HG02798 (cell line): Measurements from ENCODE around the gene IFNA17.
A peak's percentile ranks its signal among the peaks of the same experiment; 100 is the strongest.
"Not testable (repeated sequence)": the region's sequence is repeated elsewhere in the genome, so short reads cannot be mapped to it uniquely, and the experiment has no call there.

ENCODE experiments used
- ATAC-seq: cut with Tn5 transposase; IDR thresholded peaks from one replicate; pipeline ENCODE4 v1.9.1; 2021; ENCODE audit warnings: mild to moderate bottlenecking; ENCODE audit not compliant: unreplicated experiment, poor library complexity

The IFNA17 gene

GRCh38 chr9:21228122-21228521 lies at the start of gene IFNA17:
TSS of gene IFNA17 (minus strand) at chr9:21228222. CDS start at chr9:21228173, 49 bp downstream.
- no peak for ATAC-seq

GRCh38 chr9:21268347-21268657 lies 40.3 kb upstream of the IFNA17 start:
- peak; percentile 6 for ATAC-seq

- ATAC-seq = peak; percentile 73
These were observed 39.7 kb upstream of the IFNA17 start for GRCh38 chr9:21267485-21268346.

GRCh38 chr9:21266733-21267484 lies 38.9 kb upstream of the IFNA17 start:
- no peak for ATAC-seq

GRCh38 chr9:21265421-21266189 lies 37.6 kb upstream of the IFNA17 start:
- no peak for ATAC-seq

GRCh38 chr9:21255538-21256212 lies 27.7 kb upstream of the IFNA17 start:
- ATAC-seq = peak; percentile 36

- peak; percentile 75 for ATAC-seq
These were observed 24.9 kb upstream of the IFNA17 start for GRCh38 chr9:21252721-21253547.

- ATAC-seq = no peak
These were observed 23.6 kb upstream of the IFNA17 start for GRCh38 chr9:21251638-21252037.

- no peak for ATAC-seq
These were observed 23.2 kb upstream of the IFNA17 start for GRCh38 chr9:21251190-21251589.

- no peak for ATAC-seq
These were observed 16.8 kb upstream of the IFNA17 start for GRCh38 chr9:21244836-21245235.

GRCh38 chr9:21239911-21240310 lies 11.9 kb upstream of the IFNA17 start, which contains the start of gene IFNA14:
TSS of gene IFNA14 (minus strand) at chr9:21240005. CDS start at chr9:21239935, 70 bp downstream.
- ATAC-seq = no peak

GRCh38 chr9:21236360-21236714 lies 8.3 kb upstream of the IFNA17 start:
- not testable (repeated sequence) for ATAC-seq

- ATAC-seq = peak; percentile 85
These were observed 7.7 kb upstream of the IFNA17 start for GRCh38 chr9:21235468-21236359.

- ATAC-seq = no peak
These were observed 6.2 kb upstream of the IFNA17 start for GRCh38 chr9:21234153-21234687.

GRCh38 chr9:21233258-21233657 lies 5.2 kb upstream of the IFNA17 start:
- ATAC-seq = no peak

- ATAC-seq = not testable (repeated sequence)
These were observed 10.8 kb downstream of the IFNA17 start, which contains the start of gene IFNA16 for GRCh38 chr9:21217211-21217610. TSS of gene IFNA16 (minus strand) at chr9:21217311. CDS start at chr9:21217305, 6 bp downstream.

- ATAC-seq = peak; percentile 83
These were observed 14.4 kb downstream of the IFNA17 start for GRCh38 chr9:21213411-21214326.
